Activated CD4-positive, CD25-positive, alpha-beta regulatory T cell treated with anti-CD3 and anti-CD28 coated beads, Interleukin-2, amount 50 U/mL, for 72 hours (primary cell): Measurements from ENCODE around the gene NXF3.
"Not testable (repeated sequence)": the region's sequence is repeated elsewhere in the genome, so short reads cannot be mapped to it uniquely, and the experiment has no call there.

Experiments
- DNase-seq: peaks from one replicate; pipeline ENCODE4 v3.0.0; 2021

NXF3 gene

GRCh38 chrX:103033371-103033770, 59.6 kb downstream of the NXF3 start:
- DNase-seq = not testable (repeated sequence)
